ENCODE measurements around the gene HOTAIR.

HOTAIR gene

DNA sequence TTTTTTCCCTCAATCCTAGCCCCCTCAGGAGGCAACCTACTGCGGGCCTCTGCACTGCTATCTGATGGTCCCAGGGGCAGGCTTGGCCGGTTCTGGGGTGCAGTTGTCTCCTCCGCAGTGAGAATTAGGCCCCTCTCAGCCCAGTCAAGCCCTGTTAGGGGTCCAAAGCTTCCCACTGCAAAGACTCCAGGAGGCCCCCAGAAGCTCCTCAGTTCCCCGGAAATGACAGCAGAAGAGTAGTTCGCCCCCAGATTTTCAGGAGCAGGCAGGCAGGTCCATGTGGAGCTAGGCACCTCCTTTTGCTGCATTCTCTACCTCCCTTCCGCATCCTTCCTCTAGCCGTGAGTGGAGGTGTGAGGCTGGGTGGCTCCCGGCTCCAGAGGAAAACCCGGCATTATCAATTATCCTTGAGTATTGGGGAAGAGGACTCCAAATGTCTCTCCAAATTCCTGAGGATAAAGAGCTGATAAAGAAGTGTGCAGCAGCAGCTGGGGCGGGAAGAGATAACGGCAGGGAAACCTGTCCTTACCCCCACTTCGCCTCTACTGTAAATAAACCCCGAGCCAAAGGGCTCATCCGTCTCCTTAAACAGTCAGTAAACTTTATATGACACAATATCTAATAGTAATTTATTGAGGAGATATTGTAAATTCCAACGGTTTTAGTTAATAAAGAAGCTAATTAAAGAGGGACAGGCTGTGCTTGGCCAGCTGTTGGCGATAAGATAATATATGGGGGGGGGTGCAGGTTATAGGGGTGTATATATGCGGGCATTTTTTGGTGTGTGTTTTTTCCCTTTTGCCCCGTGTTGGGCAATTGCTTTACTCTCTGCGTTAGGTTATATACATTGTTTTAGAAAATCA is 20.7 kb downstream of the HOTAIR start:
- no peak for TF ChIP-seq CTCF (conservative IDR thresholded peaks at IDR 0.05; ENCODE audit: low read length)
- H3K4me3 ChIP-seq (ENCODE audit: low read length) = no peak overlapping the region
- no peak for DNase-seq (ENCODE audit: low read depth)

- no peak for TF ChIP-seq CTCF (conservative IDR thresholded peaks at IDR 0.05; ENCODE audit: low read length)
- no peak overlapping the region for H3K4me3 ChIP-seq (ENCODE audit: low read length)
- DNase-seq (ENCODE audit: low read depth) = no peak
These were observed 21.7 kb downstream of the HOTAIR start for GRCh38 chr12:53952871-53953734.

DNA sequence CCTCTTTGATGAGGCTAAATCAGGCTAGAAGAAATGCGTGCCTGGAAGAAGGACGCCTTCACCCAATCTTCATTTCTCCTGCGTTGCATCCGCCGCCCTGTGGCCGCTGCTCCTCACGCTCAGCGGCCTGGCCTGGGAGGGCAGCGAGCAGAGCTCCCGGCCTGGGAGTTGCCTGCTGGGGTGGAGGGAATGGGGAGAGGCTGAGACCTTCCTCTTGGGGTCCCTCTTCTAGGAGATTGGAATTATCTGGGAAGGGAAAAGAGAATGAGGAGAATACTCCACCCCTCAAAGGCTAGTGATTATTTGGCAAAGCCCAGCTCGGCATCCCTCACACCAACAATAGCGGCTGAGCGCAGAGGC is 22.4 kb downstream of the HOTAIR start:
- TF ChIP-seq CTCF (conservative IDR thresholded peaks at IDR 0.05; ENCODE audit: low read length) = no peak
- DNase-seq (ENCODE audit: low read depth) = no peak

DNA sequence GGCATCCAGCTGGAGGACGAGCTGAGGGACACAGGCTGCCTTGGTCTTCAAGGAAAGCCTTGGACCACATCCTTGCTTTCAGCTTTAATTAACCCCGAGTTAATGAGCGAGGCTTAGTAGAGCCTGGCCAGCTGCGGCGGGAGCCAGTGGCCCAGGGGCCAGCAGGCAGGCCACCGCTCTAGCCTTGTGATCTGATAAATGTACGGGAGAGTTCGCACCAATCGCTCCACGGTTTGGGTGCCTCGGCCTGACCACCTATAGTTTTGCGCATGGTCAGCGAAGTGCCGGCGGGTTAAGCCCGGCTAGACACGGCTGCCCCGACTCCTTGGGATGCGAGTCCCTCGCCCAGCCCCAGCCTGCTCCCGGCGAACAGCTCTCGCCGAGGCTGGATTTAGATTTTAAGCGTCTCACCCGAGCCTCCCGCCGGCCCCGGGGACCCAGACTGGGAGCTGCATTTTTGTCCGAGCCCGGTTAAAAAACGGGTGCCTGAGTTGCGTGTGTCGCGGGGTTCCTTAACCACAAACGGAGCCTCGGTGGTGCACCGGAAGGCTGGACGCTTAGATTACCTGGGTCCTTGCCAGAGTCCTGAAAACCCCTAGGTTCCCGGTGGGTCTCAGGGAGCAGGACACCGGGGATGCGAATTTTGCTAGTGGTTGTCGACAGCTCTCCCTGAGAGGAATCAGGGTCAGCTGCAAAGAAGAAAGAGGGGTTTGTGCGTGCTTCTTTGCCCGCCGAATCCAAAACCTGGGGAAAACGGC is 23.0 kb downstream of the HOTAIR start:
- DNase-seq (ENCODE audit: low read depth) = no peak
- no peak for TF ChIP-seq CTCF (conservative IDR thresholded peaks at IDR 0.05; ENCODE audit: low read length)
- H3K4me3 ChIP-seq (ENCODE audit: low read length) = no peak overlapping the region

More for the DNA sequence above, 22.4 kb downstream of the HOTAIR start:
- no peak overlapping the region for H3K4me3 ChIP-seq (ENCODE audit: low read length)

GRCh38 chr12:53950789-53951576 is 23.8 kb downstream of the HOTAIR start:
- DNase-seq (ENCODE audit: low read depth) = no peak
- TF ChIP-seq CTCF (conservative IDR thresholded peaks at IDR 0.05; ENCODE audit: low read length) = no peak
- no peak overlapping the region for H3K4me3 ChIP-seq (ENCODE audit: low read length)

DNA sequence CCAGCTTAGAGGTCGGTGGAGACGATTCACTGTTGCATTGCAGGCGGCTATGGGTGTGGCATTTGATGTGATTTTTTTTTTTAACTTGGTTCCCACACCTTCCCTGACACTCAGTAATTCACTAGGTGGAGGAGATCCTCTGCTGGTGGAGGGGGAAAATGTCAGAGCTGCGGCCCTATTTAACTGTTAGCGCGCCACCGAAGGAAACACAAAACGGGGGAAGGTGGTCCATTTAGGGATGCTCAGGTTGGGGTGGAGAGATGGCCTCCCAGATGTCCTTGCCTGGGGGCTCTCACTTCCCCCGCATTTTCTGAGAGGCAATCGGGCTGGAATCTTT is 24.3 kb downstream of the HOTAIR start:
- no peak for DNase-seq (ENCODE audit: low read depth)
- H3K4me3 ChIP-seq (ENCODE audit: low read length) = no peak overlapping the region
- TF ChIP-seq CTCF (conservative IDR thresholded peaks at IDR 0.05; ENCODE audit: low read length) = no peak
